Midbrain (tissue), 1 donor: ENCODE measurements around the gene PDE8B.

ENCODE experiments used
- DNase-seq: peaks from one replicate; lab custom pipeline; 2025; lab: John Stamatoyannopoulos, UW

The PDE8B gene

GRCh38 chr5:77294185-77294584, 83.7 kb downstream of the PDE8B start:
- no peak for DNase-seq

- DNase-seq: no peak
These were observed 85.4 kb downstream of the PDE8B start for GRCh38 chr5:77295863-77296378.

GRCh38 chr5:77298146-77298545, 87.7 kb downstream of the PDE8B start:
- DNase-seq: no peak

GRCh38 chr5:77300451-77300850, 90.0 kb downstream of the PDE8B start:
- DNase-seq: no peak

GRCh38 chr5:77301447-77301883, 91.0 kb downstream of the PDE8B start:
- no peak for DNase-seq

- no peak for DNase-seq
These were observed 91.8 kb downstream of the PDE8B start for GRCh38 chr5:77302247-77302646.

- no peak for DNase-seq
These were observed 92.2 kb downstream of the PDE8B start for GRCh38 chr5:77302653-77303052.

GRCh38 chr5:77304388-77304787, 93.9 kb downstream of the PDE8B start:
- DNase-seq: no peak

GRCh38 chr5:77305222-77305846, 94.9 kb downstream of the PDE8B start:
- DNase-seq: no peak

- DNase-seq: no peak
These were observed 95.5 kb downstream of the PDE8B start for GRCh38 chr5:77305956-77306355.

- no peak for DNase-seq
These were observed 96.1 kb downstream of the PDE8B start for GRCh38 chr5:77306531-77306930.

- no peak for DNase-seq
These were observed 97.9 kb downstream of the PDE8B start for GRCh38 chr5:77308154-77308960.

GRCh38 chr5:77309140-77309539, 98.7 kb downstream of the PDE8B start:
- no peak for DNase-seq

GRCh38 chr5:77310494-77311213, 100.2 kb downstream of the PDE8B start:
- no peak for DNase-seq

GRCh38 chr5:77311214-77311571, 100.7 kb downstream of the PDE8B start:
- no peak for DNase-seq

GRCh38 chr5:77312413-77312812, 101.9 kb downstream of the PDE8B start:
- DNase-seq: no peak

GRCh38 chr5:77316871-77317661, 106.6 kb downstream of the PDE8B start:
- DNase-seq: no peak

GRCh38 chr5:77318060-77318459, 107.6 kb downstream of the PDE8B start:
- DNase-seq: no peak

GRCh38 chr5:77319117-77319804, 108.8 kb downstream of the PDE8B start:
- DNase-seq: no peak

GRCh38 chr5:77321793-77322394, 111.4 kb downstream of the PDE8B start:
- no peak for DNase-seq

- no peak for DNase-seq
These were observed 111.9 kb downstream of the PDE8B start for GRCh38 chr5:77322406-77322805.
